ENCODE measurements around the gene P2RY8.

Gene P2RY8

DNA sequence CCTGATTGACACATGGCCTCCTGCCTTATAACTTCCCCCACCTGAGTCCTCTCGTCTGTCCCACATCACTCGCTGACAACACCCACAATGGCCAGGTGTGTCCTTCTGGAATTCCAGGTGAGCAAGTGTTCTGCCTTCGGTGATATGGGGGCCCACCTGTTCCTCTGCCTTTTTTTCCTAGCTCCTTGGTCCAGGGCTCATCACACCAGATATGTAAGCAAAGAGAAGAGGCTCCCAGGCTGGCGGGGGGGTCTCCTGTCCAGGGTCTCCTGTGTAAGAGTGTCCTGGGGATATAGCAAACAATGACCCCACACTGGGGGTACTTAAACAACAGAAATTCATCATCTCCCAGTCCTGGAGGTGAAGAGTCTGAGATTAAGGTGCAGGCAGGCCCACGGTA lies 25.2 kb downstream of the P2RY8 start:
- Histone ChIP-seq H2BK5ac (ENCODE audit: low read depth, low read length, poor library complexity, severe bottlenecking) (no peak overlapping the region), H3K14ac (ENCODE audit: low read length in 2 of 2) (no peak overlapping the region), H4K91ac (ENCODE audit: low read length) (no peak overlapping the region), H3K9me3 (ENCODE audit: control insufficient read depth, low read length) (peaks cover 5% of the 10 kb centered on the region), H2AK5ac (ENCODE audit: low read length, severe bottlenecking) (no peak overlapping the region), H3K9ac (ENCODE audit: low read length) (no peak overlapping the region), H2BK12ac (ENCODE audit: low read length in 2 of 2) (no peak overlapping the region), H3K4me2 (ENCODE audit: low read length, poor library complexity, severe bottlenecking) (no peak overlapping the region), H3K4me1 (ENCODE audit: control insufficient read depth, insufficient read depth, low read depth, low read length) (no peaks in the 10 kb centered on the region), H4K8ac (ENCODE audit: low read length) (no peak overlapping the region), H3K4me3 (ENCODE audit: insufficient read depth in 1 of 2, low read depth in 1 of 2, low read length in 2 of 2) (no peak overlapping the region), H3K27ac (ENCODE audit: low read length, poor library complexity, severe bottlenecking) (no peak overlapping the region), H3K18ac (ENCODE audit: low read depth in 1 of 2, low read length in 2 of 2) (no peak overlapping the region), H3K79me1 (replicated peaks; ENCODE audit: low read length, poor library complexity, severe bottlenecking) (no peaks in the 10 kb centered on the region), H2AFZ (ENCODE audit: low read depth, low read length) (no peak overlapping the region), H3K23ac (ENCODE audit: low read length in 2 of 2) (no peak overlapping the region), H3K4ac (ENCODE audit: low read depth in 1 of 2, low read length in 2 of 2) (no peak overlapping the region), H2BK15ac (ENCODE audit: low read depth, poor library complexity, severe bottlenecking) (no peak overlapping the region), H3K27me3 (ENCODE audit: control insufficient read depth in 1 of 2, insufficient read depth in 1 of 2, low read length in 2 of 2) (peaks cover 0 to 5% of the 10 kb centered on the region in 2 experiments), H2BK120ac (ENCODE audit: low read depth, low read length) (no peak overlapping the region), H3K36me3 (ENCODE audit: control insufficient read depth in 1 of 2, insufficient read depth in 2 of 2, low read depth in 1 of 2, low read length in 2 of 2) (no peaks in the 10 kb centered on the region)
- whole genome bisulfite sequencing, result 78% methylated on average over 4 of the region's 5 CpGs
- no peak for DNase-seq

DNA sequence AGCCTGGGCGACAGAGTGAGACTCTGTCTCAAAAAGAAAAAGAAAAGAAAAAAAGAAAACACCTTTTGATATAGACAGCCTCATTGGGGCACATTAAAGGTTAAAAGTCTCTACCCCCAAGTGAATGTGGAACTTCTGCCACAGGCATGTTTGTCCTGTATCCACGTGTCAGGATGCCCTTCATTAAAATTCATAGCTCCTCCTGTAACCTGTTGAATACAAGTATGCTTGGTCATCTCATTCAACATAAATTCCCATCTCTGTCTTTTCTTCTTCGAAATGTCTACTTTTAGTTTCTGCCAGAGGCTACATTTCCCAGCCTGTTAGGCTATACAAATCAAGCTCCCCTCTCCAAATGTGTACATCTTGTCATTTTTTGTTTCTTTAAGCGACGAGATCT lies 25.8 kb downstream of the P2RY8 start:
- WGBS, result 62% methylated on average over 4 of the region's 5 CpGs
- no peak for DNase-seq

GRCh38 chrX:1507511-1508463 lies 29.2 kb downstream of the P2RY8 start:
- H3K79me1 ChIP-seq (replicated peaks; ENCODE audit: low read length, poor library complexity, severe bottlenecking), result no peaks in the 10 kb centered on the region
- no peak overlapping the region for H2BK12ac ChIP-seq (ENCODE audit: low read length in 2 of 2)
- 83% methylated on average over 40 of the region's 40 CpGs for WGBS

More for the DNA sequence above, 25.8 kb downstream of the P2RY8 start:
- no peaks in the 10 kb centered on the region for H3K79me1 ChIP-seq (replicated peaks; ENCODE audit: low read length, poor library complexity, severe bottlenecking)
- H2BK5ac ChIP-seq (ENCODE audit: low read depth, low read length, poor library complexity, severe bottlenecking), result no peak overlapping the region
- no peak overlapping the region for H2AK5ac ChIP-seq (ENCODE audit: low read length, severe bottlenecking)
- H4K8ac ChIP-seq (ENCODE audit: low read length), result no peak overlapping the region
- H2BK12ac ChIP-seq (ENCODE audit: low read length in 2 of 2), result no peak overlapping the region
- H3K4me1 ChIP-seq (ENCODE audit: control insufficient read depth, insufficient read depth, low read depth, low read length), result no peaks in the 10 kb centered on the region
- H3K4me3 ChIP-seq (ENCODE audit: insufficient read depth in 1 of 2, low read depth in 1 of 2, low read length in 2 of 2), result no peak overlapping the region
- no peak overlapping the region for H2BK15ac ChIP-seq (ENCODE audit: low read depth, poor library complexity, severe bottlenecking)
- H3K27me3 ChIP-seq (ENCODE audit: control insufficient read depth in 1 of 2, insufficient read depth in 1 of 2, low read length in 2 of 2), result peaks cover 0 to 5% of the 10 kb centered on the region in 2 experiments
- H3K4ac ChIP-seq (ENCODE audit: low read depth in 1 of 2, low read length in 2 of 2), result no peak overlapping the region
- no peaks in the 10 kb centered on the region for H3K36me3 ChIP-seq (ENCODE audit: control insufficient read depth in 1 of 2, insufficient read depth in 2 of 2, low read depth in 1 of 2, low read length in 2 of 2)
- H3K27ac ChIP-seq (ENCODE audit: low read length, poor library complexity, severe bottlenecking), result no peak overlapping the region
- no peak overlapping the region for H3K4me2 ChIP-seq (ENCODE audit: low read length, poor library complexity, severe bottlenecking)
- H3K9me3 ChIP-seq (ENCODE audit: control insufficient read depth, low read length), result peaks cover 5% of the 10 kb centered on the region
- H3K23ac ChIP-seq (ENCODE audit: low read length in 2 of 2), result no peak overlapping the region
- no peak overlapping the region for H4K91ac ChIP-seq (ENCODE audit: low read length)
- no peak overlapping the region for H3K9ac ChIP-seq (ENCODE audit: low read length)
- H3K14ac ChIP-seq (ENCODE audit: low read length in 2 of 2), result no peak overlapping the region
- no peak overlapping the region for H2BK120ac ChIP-seq (ENCODE audit: low read depth, low read length)
- no peak overlapping the region for H2AFZ ChIP-seq (ENCODE audit: low read depth, low read length)
- H3K18ac ChIP-seq (ENCODE audit: low read depth in 1 of 2, low read length in 2 of 2), result no peak overlapping the region

DNA sequence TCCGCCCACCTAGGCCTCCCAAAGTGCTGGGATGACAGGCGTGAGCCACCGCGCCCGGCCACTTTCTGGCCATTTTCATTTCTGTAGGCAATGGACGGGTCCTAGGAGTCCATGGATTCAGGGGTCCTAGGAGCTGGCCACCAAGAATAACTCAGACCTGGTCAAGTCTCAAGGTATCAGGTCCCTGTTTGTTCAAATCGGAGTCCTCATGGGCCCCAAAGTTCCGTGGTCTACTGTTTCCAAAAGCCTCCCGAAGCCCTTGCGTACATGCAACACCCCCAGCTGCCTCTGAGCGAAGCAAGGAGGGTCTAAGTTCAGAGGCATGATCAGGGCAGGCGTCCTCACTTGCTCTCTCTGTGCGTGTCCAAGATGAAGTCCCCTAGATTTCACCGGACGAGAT lies 30.1 kb downstream of the P2RY8 start:
- H3K4me3 ChIP-seq (ENCODE audit: insufficient read depth in 1 of 2, low read depth in 1 of 2, low read length in 2 of 2), result no peak overlapping the region
- no peak overlapping the region for H3K18ac ChIP-seq (ENCODE audit: low read depth in 1 of 2, low read length in 2 of 2)
- H3K27ac ChIP-seq (ENCODE audit: low read length, poor library complexity, severe bottlenecking), result no peak overlapping the region
- peaks cover 5% of the 10 kb centered on the region for H3K9me3 ChIP-seq (ENCODE audit: control insufficient read depth, low read length)
- no peak overlapping the region for H2BK5ac ChIP-seq (ENCODE audit: low read depth, low read length, poor library complexity, severe bottlenecking)
- H3K4ac ChIP-seq (ENCODE audit: low read depth in 1 of 2, low read length in 2 of 2), result no peak overlapping the region
- H3K23ac ChIP-seq (ENCODE audit: low read length in 2 of 2), result no peak overlapping the region
- no peak overlapping the region for H4K91ac ChIP-seq (ENCODE audit: low read length)
- no peak overlapping the region for H3K9ac ChIP-seq (ENCODE audit: low read length)
- H2AK5ac ChIP-seq (ENCODE audit: low read length, severe bottlenecking), result no peak overlapping the region
- H4K8ac ChIP-seq (ENCODE audit: low read length), result no peak overlapping the region
- no peaks in the 10 kb centered on the region for H3K27me3 ChIP-seq (ENCODE audit: control insufficient read depth in 1 of 2, insufficient read depth in 1 of 2, low read length in 2 of 2)
- H3K79me1 ChIP-seq (replicated peaks; ENCODE audit: low read length, poor library complexity, severe bottlenecking), result no peaks in the 10 kb centered on the region
- no peak overlapping the region for H2BK120ac ChIP-seq (ENCODE audit: low read depth, low read length)
- H3K4me2 ChIP-seq (ENCODE audit: low read length, poor library complexity, severe bottlenecking), result no peak overlapping the region
- no peaks in the 10 kb centered on the region for H3K36me3 ChIP-seq (ENCODE audit: control insufficient read depth in 1 of 2, insufficient read depth in 2 of 2, low read depth in 1 of 2, low read length in 2 of 2)
- 81% methylated on average over 15 of the region's 15 CpGs for WGBS
- no peak overlapping the region for H2AFZ ChIP-seq (ENCODE audit: low read depth, low read length)
- no peak overlapping the region for H3K14ac ChIP-seq (ENCODE audit: low read length in 2 of 2)
- H2BK15ac ChIP-seq (ENCODE audit: low read depth, poor library complexity, severe bottlenecking), result no peak overlapping the region
- DNase-seq, result no peak
- no peaks in the 10 kb centered on the region for H3K4me1 ChIP-seq (ENCODE audit: control insufficient read depth, insufficient read depth, low read depth, low read length)
- no peak overlapping the region for H2BK12ac ChIP-seq (ENCODE audit: low read length in 2 of 2)

More at GRCh38 chrX:1507511-1508463, 29.2 kb downstream of the P2RY8 start:
- Histone ChIP-seq H3K27ac (ENCODE audit: low read length, poor library complexity, severe bottlenecking) (no peak overlapping the region), H2AK5ac (ENCODE audit: low read length, severe bottlenecking) (no peak overlapping the region), H3K14ac (ENCODE audit: low read length in 2 of 2) (no peak overlapping the region), H4K91ac (ENCODE audit: low read length) (no peak overlapping the region), H3K9ac (ENCODE audit: low read length) (no peak overlapping the region), H3K27me3 (ENCODE audit: control insufficient read depth in 1 of 2, insufficient read depth in 1 of 2, low read length in 2 of 2) (no peaks in the 10 kb centered on the region), H3K36me3 (ENCODE audit: control insufficient read depth in 1 of 2, insufficient read depth in 2 of 2, low read depth in 1 of 2, low read length in 2 of 2) (no peaks in the 10 kb centered on the region), H2AFZ (ENCODE audit: low read depth, low read length) (no peak overlapping the region), H3K4me1 (ENCODE audit: control insufficient read depth, insufficient read depth, low read depth, low read length) (no peaks in the 10 kb centered on the region), H3K9me3 (ENCODE audit: control insufficient read depth, low read length) (peaks cover 5% of the 10 kb centered on the region), H3K4ac (ENCODE audit: low read depth in 1 of 2, low read length in 2 of 2) (no peak overlapping the region), H4K8ac (ENCODE audit: low read length) (no peak overlapping the region), H3K4me3 (ENCODE audit: insufficient read depth in 1 of 2, low read depth in 1 of 2, low read length in 2 of 2) (no peak overlapping the region), H2BK5ac (ENCODE audit: low read depth, low read length, poor library complexity, severe bottlenecking) (no peak overlapping the region), H3K23ac (ENCODE audit: low read length in 2 of 2) (no peak overlapping the region), H3K18ac (ENCODE audit: low read depth in 1 of 2, low read length in 2 of 2) (no peak overlapping the region), H3K4me2 (ENCODE audit: low read length, poor library complexity, severe bottlenecking) (no peak overlapping the region), H2BK15ac (ENCODE audit: low read depth, poor library complexity, severe bottlenecking) (no peak overlapping the region), H2BK120ac (ENCODE audit: low read depth, low read length) (no peak overlapping the region)
- no peak for DNase-seq

All from mesenchymal stem cell (in vitro differentiated cells and primary cell).